Neural cell (in vitro differentiated cells): ENCODE data around the gene ZNF446.

ENCODE experiments used
- CTCF ChIP-seq: fragments of 450-650 bp; IDR thresholded peaks from 2 replicates; pipeline ENCODE4 v1.5.1; 2014; ENCODE audit warnings: antibody characterized with exemption, mild to moderate bottlenecking, moderate library complexity; ENCODE audit not compliant: poor library complexity, severe bottlenecking
- EP300 ChIP-seq: fragments of 450-650 bp; conservative IDR thresholded peaks from 2 replicates; pipeline ENCODE4 v1.6.1; 2014; ENCODE audit warnings: antibody characterized with exemption, mild to moderate bottlenecking, moderate library complexity; ENCODE audit not compliant: poor library complexity, severe bottlenecking
- EZH2 ChIP-seq: fragments of 200-600, 300-800 bp; shearing (Covaris generic), sonication (generic); IDR thresholded peaks from 2 replicates; pipeline ENCODE4 v1.6.1; 2014; ENCODE audit warnings: antibody characterized with exemption, low read length, borderline replicate concordance, mild to moderate bottlenecking; ENCODE audit not compliant: insufficient read depth, poor library complexity, severe bottlenecking
- TF ChIP-seq, protein P1 (sequence below): IDR thresholded peaks from 2 replicates; pipeline ENCODE4 v1.6.1; 2012; ENCODE audit warnings: borderline replicate concordance

GRCh38 chr19:58491393-58491792 lies 15.2 kb downstream of the ZNF446 start:
- TF ChIP-seq EZH2 (no peak), CTCF (no peak), EP300 (no peak)
- TF ChIP-seq, protein P1, sequence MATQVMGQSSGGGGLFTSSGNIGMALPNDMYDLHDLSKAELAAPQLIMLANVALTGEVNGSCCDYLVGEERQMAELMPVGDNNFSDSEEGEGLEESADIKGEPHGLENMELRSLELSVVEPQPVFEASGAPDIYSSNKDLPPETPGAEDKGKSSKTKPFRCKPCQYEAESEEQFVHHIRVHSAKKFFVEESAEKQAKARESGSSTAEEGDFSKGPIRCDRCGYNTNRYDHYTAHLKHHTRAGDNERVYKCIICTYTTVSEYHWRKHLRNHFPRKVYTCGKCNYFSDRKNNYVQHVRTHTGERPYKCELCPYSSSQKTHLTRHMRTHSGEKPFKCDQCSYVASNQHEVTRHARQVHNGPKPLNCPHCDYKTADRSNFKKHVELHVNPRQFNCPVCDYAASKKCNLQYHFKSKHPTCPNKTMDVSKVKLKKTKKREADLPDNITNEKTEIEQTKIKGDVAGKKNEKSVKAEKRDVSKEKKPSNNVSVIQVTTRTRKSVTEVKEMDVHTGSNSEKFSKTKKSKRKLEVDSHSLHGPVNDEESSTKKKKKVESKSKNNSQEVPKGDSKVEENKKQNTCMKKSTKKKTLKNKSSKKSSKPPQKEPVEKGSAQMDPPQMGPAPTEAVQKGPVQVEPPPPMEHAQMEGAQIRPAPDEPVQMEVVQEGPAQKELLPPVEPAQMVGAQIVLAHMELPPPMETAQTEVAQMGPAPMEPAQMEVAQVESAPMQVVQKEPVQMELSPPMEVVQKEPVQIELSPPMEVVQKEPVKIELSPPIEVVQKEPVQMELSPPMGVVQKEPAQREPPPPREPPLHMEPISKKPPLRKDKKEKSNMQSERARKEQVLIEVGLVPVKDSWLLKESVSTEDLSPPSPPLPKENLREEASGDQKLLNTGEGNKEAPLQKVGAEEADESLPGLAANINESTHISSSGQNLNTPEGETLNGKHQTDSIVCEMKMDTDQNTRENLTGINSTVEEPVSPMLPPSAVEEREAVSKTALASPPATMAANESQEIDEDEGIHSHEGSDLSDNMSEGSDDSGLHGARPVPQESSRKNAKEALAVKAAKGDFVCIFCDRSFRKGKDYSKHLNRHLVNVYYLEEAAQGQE: no peak
